Gastroesophageal sphincter (tissue), 3 donors: ENCODE results near the gene LHX5.

ENCODE experiments used
- POLR2A ChIP-seq, 2 donors: fragments of 450-650 bp; IDR thresholded peaks; one replicate each; pipeline ENCODE4 v1.6.1; 2017; ENCODE audit warnings: antibody characterized with exemption in 2 of 2, mild to moderate bottlenecking in 2 of 2, moderate library complexity in 1 of 2
- TF ChIP-seq, protein P1 (sequence below), 4 experiments: fragments of 200-600 bp in 2 of 4; fragments of 450-650 bp in 2 of 4; sonication (generic) in 1 of 4; IDR thresholded peaks; one replicate each; pipeline ENCODE4 v1.5.1; 2017 to 2019; ENCODE audit warnings: antibody characterized with exemption in 4 of 4, mild to moderate bottlenecking in 2 of 4, moderate library complexity in 2 of 4

DNA sequence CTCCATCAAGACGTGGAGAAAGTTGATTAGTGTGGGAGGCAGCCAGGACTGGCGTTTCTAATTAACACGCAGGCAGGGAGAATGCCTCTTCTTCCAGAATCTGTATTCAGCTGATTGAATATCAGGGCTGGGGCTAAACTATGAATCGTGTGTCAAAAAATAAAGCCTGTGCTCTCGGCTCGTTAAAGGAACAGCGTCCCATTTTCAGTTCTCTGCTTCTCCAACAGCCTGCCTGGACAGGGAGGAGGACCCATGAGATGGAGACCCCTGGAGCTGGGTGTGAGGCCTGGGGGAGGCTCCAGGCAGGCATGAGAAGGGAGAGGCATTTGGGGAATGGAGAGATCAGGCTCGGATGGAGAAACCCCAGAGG, 28.6 kb upstream of the LHX5 start:
- TF ChIP-seq, protein P1, sequence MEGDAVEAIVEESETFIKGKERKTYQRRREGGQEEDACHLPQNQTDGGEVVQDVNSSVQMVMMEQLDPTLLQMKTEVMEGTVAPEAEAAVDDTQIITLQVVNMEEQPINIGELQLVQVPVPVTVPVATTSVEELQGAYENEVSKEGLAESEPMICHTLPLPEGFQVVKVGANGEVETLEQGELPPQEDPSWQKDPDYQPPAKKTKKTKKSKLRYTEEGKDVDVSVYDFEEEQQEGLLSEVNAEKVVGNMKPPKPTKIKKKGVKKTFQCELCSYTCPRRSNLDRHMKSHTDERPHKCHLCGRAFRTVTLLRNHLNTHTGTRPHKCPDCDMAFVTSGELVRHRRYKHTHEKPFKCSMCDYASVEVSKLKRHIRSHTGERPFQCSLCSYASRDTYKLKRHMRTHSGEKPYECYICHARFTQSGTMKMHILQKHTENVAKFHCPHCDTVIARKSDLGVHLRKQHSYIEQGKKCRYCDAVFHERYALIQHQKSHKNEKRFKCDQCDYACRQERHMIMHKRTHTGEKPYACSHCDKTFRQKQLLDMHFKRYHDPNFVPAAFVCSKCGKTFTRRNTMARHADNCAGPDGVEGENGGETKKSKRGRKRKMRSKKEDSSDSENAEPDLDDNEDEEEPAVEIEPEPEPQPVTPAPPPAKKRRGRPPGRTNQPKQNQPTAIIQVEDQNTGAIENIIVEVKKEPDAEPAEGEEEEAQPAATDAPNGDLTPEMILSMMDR (IDR thresholded peaks at IDR 0.05): no peak
- TF ChIP-seq POLR2A (IDR thresholded peaks at IDR 0.05): no peak
